Measurements from ENCODE around the gene PIK3AP1. TPM values are rescaled to one million over a fixed set of nuclear protein-coding genes. Genes with fewer than 3 reads are reported as not detected.

PIK3AP1 gene
- total RNA-seq, 2 donors from 2014 or later, result 0.87 to 9.1 TPM

GRCh38 chr10:96619120-96619519 lies 101.2 kb downstream of the PIK3AP1 start:
- H3K9me3 Mint-ChIP-seq, result no peaks in the 10 kb centered on the region
- no peak for ATAC-seq
- no peaks in the 10 kb centered on the region for H3K36me3 Mint-ChIP-seq
- no peak overlapping the region for H3K27ac Mint-ChIP-seq
- no peak for DNase-seq (ENCODE audit: low spot score in 2 of 2)

- DNase-seq (ENCODE audit: low spot score in 2 of 2) (no peak), ATAC-seq (no peak)
- no peak overlapping the region for H3K27ac Mint-ChIP-seq
- no peaks in the 10 kb centered on the region for H3K9me3 Mint-ChIP-seq
- H3K36me3 Mint-ChIP-seq, result no peaks in the 10 kb centered on the region
Observed at GRCh38 chr10:96618653-96619052, 101.7 kb downstream of the PIK3AP1 start.

- DNase-seq (ENCODE audit: low spot score in 2 of 2) (no peak), ATAC-seq (no peak)
- no peaks in the 10 kb centered on the region for H3K9me3 Mint-ChIP-seq
- no peaks in the 10 kb centered on the region for H3K36me3 Mint-ChIP-seq
- no peak overlapping the region for H3K27ac Mint-ChIP-seq
Observed at GRCh38 chr10:96616961-96617360, 103.4 kb downstream of the PIK3AP1 start.

GRCh38 chr10:96614515-96614914 lies 105.8 kb downstream of the PIK3AP1 start:
- Mint-ChIP-seq H3K36me3 (no peaks in the 10 kb centered on the region), H3K9me3 (no peaks in the 10 kb centered on the region), H3K27ac (peak overlapping the region; percentile 5 to 23)
- ATAC-seq (peak in 1 of 2 donors; percentile 47), DNase-seq (ENCODE audit: low spot score in 2 of 2) (no peak)

GRCh38 chr10:96613576-96613975 lies 106.7 kb downstream of the PIK3AP1 start:
- no peaks in the 10 kb centered on the region for H3K36me3 Mint-ChIP-seq
- no peak overlapping the region for H3K27ac Mint-ChIP-seq
- ATAC-seq (no peak), DNase-seq (ENCODE audit: low spot score in 2 of 2) (no peak)
- no peaks in the 10 kb centered on the region for H3K9me3 Mint-ChIP-seq

- DNase-seq (ENCODE audit: low spot score in 2 of 2) (no peak), ATAC-seq (no peak)
- Mint-ChIP-seq H3K9me3 (no peaks in the 10 kb centered on the region), H3K27ac (no peak overlapping the region), H3K36me3 (no peaks in the 10 kb centered on the region)
Observed at GRCh38 chr10:96612055-96612830, 108.1 kb downstream of the PIK3AP1 start.

- H3K9me3 Mint-ChIP-seq, result no peaks in the 10 kb centered on the region
- ATAC-seq, result no peak
- no peaks in the 10 kb centered on the region for H3K36me3 Mint-ChIP-seq
- H3K27ac Mint-ChIP-seq, result no peak overlapping the region
- DNase-seq (ENCODE audit: low spot score in 2 of 2), result no peak
Observed at GRCh38 chr10:96610817-96611216, 109.5 kb downstream of the PIK3AP1 start.

- Mint-ChIP-seq H3K36me3 (no peaks in the 10 kb centered on the region), H3K27ac (no peak overlapping the region), H3K9me3 (no peaks in the 10 kb centered on the region)
- ATAC-seq (no peak), DNase-seq (ENCODE audit: low spot score in 2 of 2) (no peak)
Observed at GRCh38 chr10:96609510-96609909, 110.8 kb downstream of the PIK3AP1 start.

GRCh38 chr10:96608805-96609204 lies 111.5 kb downstream of the PIK3AP1 start:
- no peak overlapping the region for H3K27ac Mint-ChIP-seq

GRCh38 chr10:96608262-96608661 lies 112.1 kb downstream of the PIK3AP1 start:
- no peaks in the 10 kb centered on the region for H3K36me3 Mint-ChIP-seq
- ATAC-seq, result no peak
- no peak overlapping the region for H3K27ac Mint-ChIP-seq
- no peak for DNase-seq (ENCODE audit: low spot score in 2 of 2)
- H3K9me3 Mint-ChIP-seq, result no peaks in the 10 kb centered on the region

More at GRCh38 chr10:96608805-96609204, 111.5 kb downstream of the PIK3AP1 start:
- no peaks in the 10 kb centered on the region for H3K36me3 Mint-ChIP-seq
- ATAC-seq, result no peak
- DNase-seq (ENCODE audit: low spot score in 2 of 2), result no peak
- H3K9me3 Mint-ChIP-seq, result no peaks in the 10 kb centered on the region

- Mint-ChIP-seq H3K9me3 (no peaks in the 10 kb centered on the region), H3K27ac (no peak overlapping the region), H3K36me3 (no peaks in the 10 kb centered on the region)
- DNase-seq (ENCODE audit: low spot score in 2 of 2) (no peak), ATAC-seq (no peak)
Observed at GRCh38 chr10:96606946-96607345, 113.4 kb downstream of the PIK3AP1 start.

GRCh38 chr10:96606216-96606615 lies 114.1 kb downstream of the PIK3AP1 start:
- Mint-ChIP-seq H3K36me3 (no peaks in the 10 kb centered on the region), H3K9me3 (no peaks in the 10 kb centered on the region), H3K27ac (no peak overlapping the region)
- no peak for DNase-seq (ENCODE audit: low spot score in 2 of 2)
- no peak for ATAC-seq

- no peaks in the 10 kb centered on the region for H3K36me3 Mint-ChIP-seq
- no peak overlapping the region for H3K27ac Mint-ChIP-seq
- no peaks in the 10 kb centered on the region for H3K9me3 Mint-ChIP-seq
- ATAC-seq (no peak), DNase-seq (ENCODE audit: low spot score in 2 of 2) (no peak)
Observed at GRCh38 chr10:96600337-96600736, 120.0 kb downstream of the PIK3AP1 start.

- no peak for DNase-seq (ENCODE audit: low spot score in 2 of 2)
- Mint-ChIP-seq H3K27ac (no peak overlapping the region), H3K9me3 (no peaks in the 10 kb centered on the region)
Observed at GRCh38 chr10:96598846-96599245, 121.5 kb downstream of the PIK3AP1 start.

GRCh38 chr10:96596422-96597407 lies 123.6 kb downstream of the PIK3AP1 start:
- DNase-seq (ENCODE audit: low spot score in 2 of 2) (no peak), ATAC-seq (no peak)
- Mint-ChIP-seq H3K36me3 (peaks cover 0 to 4% of the 10 kb centered on the region in 2 donors), H3K9me3 (peaks cover 0 to 2% of the 10 kb centered on the region in 2 donors), H3K27ac (no peak overlapping the region)

More at GRCh38 chr10:96598846-96599245, 121.5 kb downstream of the PIK3AP1 start:
- no peak for ATAC-seq
- no peaks in the 10 kb centered on the region for H3K36me3 Mint-ChIP-seq

GRCh38 chr10:96595741-96596140 lies 124.6 kb downstream of the PIK3AP1 start:
- DNase-seq (ENCODE audit: low spot score in 2 of 2) (no peak), ATAC-seq (no peak)
- Mint-ChIP-seq H3K36me3 (peaks cover 0 to 7% of the 10 kb centered on the region in 2 donors), H3K27ac (no peak overlapping the region), H3K9me3 (peaks cover 0 to 5% of the 10 kb centered on the region in 2 donors)

GRCh38 chr10:96591946-96592345 lies 128.4 kb downstream of the PIK3AP1 start:
- ATAC-seq (no peak), DNase-seq (ENCODE audit: low spot score in 2 of 2) (no peak)
- peaks cover 0 to 7% of the 10 kb centered on the region in 2 donors for H3K36me3 Mint-ChIP-seq
- H3K27ac Mint-ChIP-seq, result no peak overlapping the region
- H3K9me3 Mint-ChIP-seq, result peaks cover 0 to 5% of the 10 kb centered on the region in 2 donors

All from activated naive CD4-positive, alpha-beta T cell treated with anti-CD3 and anti-CD28 coated beads, Interleukin-2, amount 50 U/mL, for 72 hours (primary cell).